SW 1271 (cell line): ENCODE measurements around the gene ACAN.

ENCODE experiments used
- DNase-seq, 2 experiments: peaks; one replicate each; lab custom pipeline; 2025; lab: John Stamatoyannopoulos, UW

ACAN gene

GRCh38 chr15:88843334-88843733, 40.1 kb downstream of the ACAN start:
- DNase-seq: no peak

- DNase-seq: no peak
Observed at GRCh38 chr15:88844749-88845386, 41.6 kb downstream of the ACAN start.

DNA sequence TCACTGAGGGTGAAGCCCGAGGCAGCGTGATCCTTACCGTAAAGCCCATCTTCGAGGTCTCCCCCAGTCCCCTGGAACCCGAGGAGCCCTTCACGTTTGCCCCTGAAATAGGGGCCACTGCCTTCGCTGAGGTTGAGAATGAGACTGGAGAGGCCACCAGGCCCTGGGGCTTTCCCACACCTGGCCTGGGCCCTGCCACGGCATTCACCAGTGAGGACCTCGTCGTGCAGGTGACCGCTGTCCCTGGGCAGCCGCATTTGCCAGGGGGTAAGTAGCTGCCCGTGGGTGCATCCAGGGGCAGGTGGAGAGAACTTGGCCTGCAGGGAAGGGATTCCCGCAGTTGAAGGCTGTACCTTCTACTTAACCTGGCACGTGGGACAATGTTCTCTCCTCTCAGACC, 42.4 kb downstream of the ACAN start:
- DNase-seq: no peak

GRCh38 chr15:88847144-88847543, 43.9 kb downstream of the ACAN start:
- DNase-seq: no peak

DNA sequence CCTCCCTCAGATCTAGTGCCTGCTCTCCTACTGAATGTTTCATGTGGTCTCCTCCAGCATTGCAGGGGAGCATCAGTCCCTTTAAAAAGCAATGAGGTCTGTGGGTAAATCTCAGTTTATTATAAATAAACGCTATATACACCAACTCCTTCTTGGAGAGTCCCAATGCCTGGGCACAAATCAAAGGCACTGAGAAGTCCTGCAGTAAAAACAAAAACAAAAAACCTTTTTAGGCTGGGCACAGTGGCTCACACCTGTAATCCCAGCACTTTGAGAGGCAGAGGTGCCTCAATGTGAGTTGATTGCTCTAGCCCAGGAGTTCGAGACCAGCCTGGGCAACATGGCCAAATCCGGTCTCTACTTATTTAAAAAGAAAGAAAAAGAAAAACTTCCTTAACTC, 45.0 kb downstream of the ACAN start:
- DNase-seq: no peak

DNA sequence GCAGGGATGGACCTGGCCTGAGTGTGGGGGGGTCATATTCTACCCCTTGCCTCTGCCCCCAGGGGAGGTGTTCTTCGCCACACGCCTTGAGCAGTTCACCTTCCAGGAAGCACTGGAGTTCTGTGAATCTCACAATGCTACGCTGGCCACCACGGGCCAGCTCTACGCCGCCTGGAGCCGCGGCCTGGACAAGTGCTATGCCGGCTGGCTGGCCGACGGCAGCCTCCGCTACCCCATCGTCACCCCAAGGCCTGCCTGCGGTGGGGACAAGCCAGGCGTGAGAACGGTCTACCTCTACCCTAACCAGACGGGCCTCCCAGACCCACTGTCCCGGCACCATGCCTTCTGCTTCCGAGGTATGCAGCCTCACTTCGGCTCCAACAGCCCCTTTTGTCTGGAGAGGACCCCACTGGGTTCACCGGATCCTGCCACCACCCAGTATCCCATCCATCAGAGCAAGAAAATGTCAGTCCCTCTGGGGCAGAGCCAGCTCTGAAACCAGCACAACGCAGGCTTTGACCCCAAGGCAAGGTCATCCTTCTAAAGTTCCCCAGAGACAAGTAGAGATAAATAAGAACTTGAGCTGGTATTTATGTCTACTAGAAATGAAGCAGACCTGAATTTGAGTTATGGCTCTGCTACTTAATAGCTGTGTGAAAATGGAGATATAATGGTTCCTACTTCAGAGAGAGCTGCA, 46.3 kb downstream of the ACAN start:
- DNase-seq: no peak

GRCh38 chr15:88852476-88852875, 49.2 kb downstream of the ACAN start:
- DNase-seq: no peak

DNA sequence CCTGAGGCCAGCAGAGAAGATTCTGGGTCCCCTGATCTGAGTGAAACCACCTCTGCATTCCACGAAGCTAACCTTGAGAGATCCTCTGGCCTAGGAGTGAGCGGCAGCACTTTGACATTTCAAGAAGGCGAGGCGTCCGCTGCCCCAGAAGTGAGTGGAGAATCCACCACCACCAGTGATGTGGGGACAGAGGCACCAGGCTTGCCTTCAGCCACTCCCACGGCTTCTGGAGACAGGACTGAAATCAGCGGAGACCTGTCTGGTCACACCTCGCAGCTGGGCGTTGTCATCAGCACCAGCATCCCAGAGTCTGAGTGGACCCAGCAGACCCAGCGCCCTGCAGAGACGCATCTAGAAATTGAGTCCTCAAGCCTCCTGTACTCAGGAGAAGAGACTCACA, 55.7 kb downstream of the ACAN start:
- DNase-seq: no peak

- no peak for DNase-seq
Observed at GRCh38 chr15:88859550-88859949, 56.3 kb downstream of the ACAN start.

GRCh38 chr15:88860212-88860611, 57.0 kb downstream of the ACAN start:
- no peak for DNase-seq

DNA sequence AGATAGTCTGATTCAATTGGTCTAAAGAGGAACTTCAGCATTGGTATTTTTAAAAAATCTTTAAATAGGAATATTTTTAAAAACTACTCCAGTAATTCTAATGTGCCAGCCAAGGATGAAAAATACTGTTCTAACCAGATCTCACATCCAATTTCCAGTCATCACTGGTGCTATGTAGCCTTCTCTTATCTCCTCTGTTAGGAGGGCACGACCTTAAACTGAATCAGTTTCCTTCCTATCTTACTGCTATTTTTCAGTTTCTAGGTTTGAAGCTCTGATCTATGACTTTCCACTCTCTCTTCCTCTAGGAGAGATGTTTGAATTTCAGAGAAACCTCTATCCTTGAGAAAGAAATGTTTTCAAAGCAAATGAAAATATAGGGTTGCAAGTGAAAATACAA, 60.2 kb downstream of the ACAN start:
- no peak for DNase-seq

DNA sequence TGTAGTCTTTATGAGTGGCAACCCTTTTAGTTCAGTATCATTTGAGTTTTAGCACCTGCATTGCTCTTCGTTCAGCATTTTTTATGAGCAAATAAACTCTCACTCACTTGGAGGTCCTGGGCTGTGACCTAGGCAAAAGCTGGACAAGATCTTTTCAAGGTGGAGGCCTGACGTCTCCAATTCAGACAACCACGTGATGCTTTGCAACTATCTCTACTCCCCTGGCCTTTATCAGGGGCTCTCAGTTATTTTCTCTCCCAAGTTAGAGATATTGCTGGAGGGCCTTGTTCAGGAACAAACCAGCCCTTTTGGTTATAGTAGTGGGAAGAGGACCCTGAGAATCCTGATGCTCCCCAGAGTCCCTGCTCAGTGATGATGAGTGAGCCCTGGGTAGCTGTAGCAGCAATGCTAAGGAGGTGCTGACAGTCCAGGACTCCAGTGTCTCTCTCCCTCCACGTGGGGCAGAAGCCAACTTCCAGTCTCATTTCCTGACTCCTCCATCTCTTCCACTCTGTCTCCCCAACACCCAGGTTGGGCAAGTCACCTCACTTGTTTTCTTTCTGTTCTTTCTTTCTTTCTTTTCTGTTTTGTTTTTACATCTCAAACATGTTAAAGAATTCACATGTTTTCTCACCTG, 61.7 kb downstream of the ACAN start:
- no peak for DNase-seq

GRCh38 chr15:88865498-88866099, 62.4 kb downstream of the ACAN start:
- no peak for DNase-seq

- DNase-seq: no peak
Observed at GRCh38 chr15:88866295-88866881, 63.2 kb downstream of the ACAN start.

DNA sequence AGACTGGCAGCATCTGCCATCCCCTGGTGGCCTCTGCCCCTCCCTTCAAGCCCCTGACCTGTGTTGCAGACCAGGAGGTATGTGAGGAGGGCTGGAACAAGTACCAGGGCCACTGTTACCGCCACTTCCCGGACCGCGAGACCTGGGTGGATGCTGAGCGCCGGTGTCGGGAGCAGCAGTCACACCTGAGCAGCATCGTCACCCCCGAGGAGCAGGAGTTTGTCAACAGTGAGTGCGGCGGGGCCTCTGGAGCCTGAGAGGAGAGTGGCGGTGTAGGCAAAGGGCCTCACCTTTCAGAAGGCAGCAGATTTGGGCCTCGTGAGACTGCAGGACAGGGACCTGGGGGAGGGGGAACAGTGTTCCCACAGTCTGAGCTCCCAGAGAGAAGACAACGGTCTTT, 68.1 kb downstream of the ACAN start:
- no peak for DNase-seq

- no peak for DNase-seq
Observed at GRCh38 chr15:88872106-88872505, 68.9 kb downstream of the ACAN start.

- no peak for DNase-seq
Observed at GRCh38 chr15:88872706-88873105, 69.5 kb downstream of the ACAN start.

- DNase-seq: no peak
Observed at GRCh38 chr15:88873786-88874185, 70.5 kb downstream of the ACAN start.

DNA sequence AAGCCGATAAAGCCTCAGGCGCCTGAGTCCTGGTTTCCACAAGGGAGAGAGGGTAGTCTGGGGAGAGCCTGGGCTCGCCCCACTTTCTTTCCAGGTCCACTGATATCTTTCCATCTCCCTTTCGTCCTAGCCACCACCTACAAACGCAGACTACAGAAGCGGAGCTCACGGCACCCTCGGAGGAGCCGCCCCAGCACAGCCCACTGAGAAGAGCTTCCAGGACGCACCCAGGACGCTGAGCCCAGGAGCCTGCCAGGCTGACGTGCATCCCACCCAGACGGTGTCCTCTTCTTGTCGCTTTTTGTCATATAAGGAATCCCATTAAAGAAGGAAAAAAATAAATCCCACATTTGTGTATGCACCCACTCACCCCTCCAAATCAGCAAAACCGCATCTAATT, 71.0 kb downstream of the ACAN start:
- no peak for DNase-seq

- DNase-seq: no peak
Observed at GRCh38 chr15:88874684-88875083, 71.4 kb downstream of the ACAN start.

DNA sequence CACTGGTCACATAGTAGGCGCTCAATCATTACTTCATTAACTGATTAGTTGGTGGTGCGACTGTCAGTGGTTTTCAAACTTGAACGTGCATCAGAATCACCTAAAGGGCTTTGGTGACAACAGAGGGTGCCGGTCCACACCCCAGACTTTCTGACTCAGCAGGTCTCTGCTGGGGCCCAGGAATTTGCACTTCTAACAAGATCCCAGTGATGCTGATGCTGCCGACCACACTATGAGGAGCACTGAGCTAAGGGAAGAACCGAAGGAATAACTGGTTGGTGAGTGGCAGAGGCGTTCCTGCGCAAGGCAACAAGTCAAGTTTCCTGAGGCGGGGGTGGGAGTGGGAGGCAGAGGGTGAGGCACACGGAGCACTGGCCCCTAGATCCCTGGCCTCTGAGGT, 73.3 kb downstream of the ACAN start:
- DNase-seq: no peak

GRCh38 chr15:88877415-88877814, 74.2 kb downstream of the ACAN start:
- no peak for DNase-seq

DNA sequence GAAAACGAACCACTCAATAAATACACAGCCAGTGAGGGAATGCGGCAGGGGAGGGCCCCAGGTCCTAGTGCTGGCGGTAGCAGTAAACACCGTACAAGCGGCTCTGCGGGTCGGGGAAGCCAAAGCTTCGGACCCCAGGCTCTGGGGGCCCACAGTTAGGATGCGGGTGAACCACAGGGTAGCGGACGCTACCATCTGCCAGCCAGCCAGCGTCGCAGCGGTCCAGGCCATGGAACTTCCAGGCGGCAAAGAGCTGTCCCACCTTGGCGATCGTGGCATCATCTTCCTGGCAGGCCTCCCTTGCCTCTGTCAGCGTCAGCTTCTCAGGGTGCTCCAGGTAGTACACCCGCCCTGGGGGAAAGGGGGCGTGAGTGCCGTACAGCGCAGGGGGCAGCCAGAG, 74.7 kb downstream of the ACAN start:
- DNase-seq: no peak
